ENCODE data around the gene NIP7. TPM values are rescaled to one million over a fixed set of nuclear protein-coding genes. Genes with fewer than 3 reads are reported as not detected.

The NIP7 gene
- total RNA-seq, 1 donor: 27.9 TPM

DNA sequence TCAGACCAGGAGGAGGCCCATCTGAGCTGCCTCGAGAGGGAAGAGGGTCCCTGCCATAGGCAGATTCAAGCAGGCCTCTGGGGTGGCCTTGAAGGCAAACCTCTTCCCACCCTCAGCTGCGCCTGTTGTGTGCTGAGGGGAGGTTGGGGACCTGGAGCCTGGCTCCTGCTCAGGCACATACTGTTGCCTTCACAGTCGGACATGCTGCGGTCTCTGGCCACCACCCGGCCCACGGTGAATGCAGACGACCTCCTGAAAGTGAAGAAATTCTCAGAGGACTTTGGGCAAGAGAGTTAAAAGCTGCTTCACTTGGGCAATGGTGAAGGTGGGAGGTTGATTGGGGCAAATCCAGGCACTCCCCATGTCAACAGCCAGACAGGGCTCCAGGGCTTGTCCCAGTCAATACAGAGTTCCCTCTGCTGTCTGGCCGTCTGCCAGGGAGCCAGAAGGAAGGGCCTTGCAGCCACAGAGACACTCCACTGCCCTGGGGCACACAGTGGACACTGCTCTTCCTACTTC is 15.5 kb upstream of the NIP7 start:
- H3K4me3 ChIP-seq (ENCODE audit: low read depth, low read length): no peak overlapping the region
- TF ChIP-seq, protein P1, sequence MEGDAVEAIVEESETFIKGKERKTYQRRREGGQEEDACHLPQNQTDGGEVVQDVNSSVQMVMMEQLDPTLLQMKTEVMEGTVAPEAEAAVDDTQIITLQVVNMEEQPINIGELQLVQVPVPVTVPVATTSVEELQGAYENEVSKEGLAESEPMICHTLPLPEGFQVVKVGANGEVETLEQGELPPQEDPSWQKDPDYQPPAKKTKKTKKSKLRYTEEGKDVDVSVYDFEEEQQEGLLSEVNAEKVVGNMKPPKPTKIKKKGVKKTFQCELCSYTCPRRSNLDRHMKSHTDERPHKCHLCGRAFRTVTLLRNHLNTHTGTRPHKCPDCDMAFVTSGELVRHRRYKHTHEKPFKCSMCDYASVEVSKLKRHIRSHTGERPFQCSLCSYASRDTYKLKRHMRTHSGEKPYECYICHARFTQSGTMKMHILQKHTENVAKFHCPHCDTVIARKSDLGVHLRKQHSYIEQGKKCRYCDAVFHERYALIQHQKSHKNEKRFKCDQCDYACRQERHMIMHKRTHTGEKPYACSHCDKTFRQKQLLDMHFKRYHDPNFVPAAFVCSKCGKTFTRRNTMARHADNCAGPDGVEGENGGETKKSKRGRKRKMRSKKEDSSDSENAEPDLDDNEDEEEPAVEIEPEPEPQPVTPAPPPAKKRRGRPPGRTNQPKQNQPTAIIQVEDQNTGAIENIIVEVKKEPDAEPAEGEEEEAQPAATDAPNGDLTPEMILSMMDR (IDR thresholded peaks at IDR 0.05; ENCODE audit: insufficient read depth, low read length): no peak
- DNase-seq (ENCODE audit: low read depth): no peak

DNA sequence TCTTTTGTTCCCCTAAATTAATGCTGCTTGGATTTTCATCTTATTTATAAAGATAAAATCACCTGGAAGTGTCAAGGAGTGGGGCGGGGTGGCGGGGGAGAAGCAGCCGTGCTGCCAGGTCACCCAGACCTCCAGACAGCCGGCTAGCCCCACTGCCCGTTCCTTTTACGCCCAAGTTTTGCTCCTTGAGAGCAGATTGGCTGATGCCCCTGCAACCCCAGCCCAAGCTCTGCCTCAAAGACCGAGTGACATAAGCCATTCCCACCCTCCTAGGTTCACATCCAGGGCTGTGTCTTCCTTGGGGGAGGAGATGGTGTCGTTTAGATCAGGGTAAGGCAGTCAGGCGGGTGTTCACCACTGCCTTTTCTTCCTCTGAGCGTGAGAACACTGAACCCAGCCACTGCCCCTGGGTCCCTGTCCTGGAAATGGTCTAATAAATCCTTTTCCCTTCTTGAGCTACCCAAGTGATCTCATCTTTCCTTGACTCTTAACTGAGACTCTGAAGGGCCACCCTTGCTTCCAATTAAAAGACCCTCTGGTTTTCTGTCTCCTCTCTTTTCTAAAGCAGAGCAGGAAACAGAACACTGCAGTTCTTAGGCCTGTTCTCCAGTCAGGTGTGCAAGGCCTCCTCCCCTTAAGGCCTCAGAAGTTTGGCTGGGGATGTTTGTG is 14.9 kb upstream of the NIP7 start:
- TF ChIP-seq, protein P1 (IDR thresholded peaks at IDR 0.05; ENCODE audit: insufficient read depth, low read length): no peak
- DNase-seq (ENCODE audit: low read depth): no peak
- H3K4me3 ChIP-seq (ENCODE audit: low read depth, low read length): no peak overlapping the region

DNA sequence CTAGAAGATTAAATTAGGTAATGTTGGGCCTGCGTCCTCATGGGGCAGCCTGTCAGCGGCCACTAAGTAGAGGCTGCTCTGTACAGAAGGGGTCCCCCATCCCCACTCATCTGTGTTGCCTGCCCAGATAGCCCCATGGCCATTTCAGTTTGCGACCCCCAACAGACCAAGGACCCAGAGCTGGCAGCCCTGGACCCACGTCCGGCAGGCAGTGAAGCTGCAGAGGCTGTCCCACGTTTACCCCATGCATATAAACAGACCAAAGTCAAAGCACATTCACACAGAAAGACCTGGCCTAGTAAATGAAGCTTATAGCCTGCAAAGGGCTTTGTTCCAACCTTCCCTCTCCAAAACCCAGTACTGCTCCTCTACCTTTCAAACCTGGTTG is 13.8 kb upstream of the NIP7 start:
- TF ChIP-seq, protein P1 (IDR thresholded peaks at IDR 0.05; ENCODE audit: insufficient read depth, low read length): no peak
- no peak overlapping the region for H3K4me3 ChIP-seq (ENCODE audit: low read depth, low read length)
- no peak for DNase-seq (ENCODE audit: low read depth)

DNA sequence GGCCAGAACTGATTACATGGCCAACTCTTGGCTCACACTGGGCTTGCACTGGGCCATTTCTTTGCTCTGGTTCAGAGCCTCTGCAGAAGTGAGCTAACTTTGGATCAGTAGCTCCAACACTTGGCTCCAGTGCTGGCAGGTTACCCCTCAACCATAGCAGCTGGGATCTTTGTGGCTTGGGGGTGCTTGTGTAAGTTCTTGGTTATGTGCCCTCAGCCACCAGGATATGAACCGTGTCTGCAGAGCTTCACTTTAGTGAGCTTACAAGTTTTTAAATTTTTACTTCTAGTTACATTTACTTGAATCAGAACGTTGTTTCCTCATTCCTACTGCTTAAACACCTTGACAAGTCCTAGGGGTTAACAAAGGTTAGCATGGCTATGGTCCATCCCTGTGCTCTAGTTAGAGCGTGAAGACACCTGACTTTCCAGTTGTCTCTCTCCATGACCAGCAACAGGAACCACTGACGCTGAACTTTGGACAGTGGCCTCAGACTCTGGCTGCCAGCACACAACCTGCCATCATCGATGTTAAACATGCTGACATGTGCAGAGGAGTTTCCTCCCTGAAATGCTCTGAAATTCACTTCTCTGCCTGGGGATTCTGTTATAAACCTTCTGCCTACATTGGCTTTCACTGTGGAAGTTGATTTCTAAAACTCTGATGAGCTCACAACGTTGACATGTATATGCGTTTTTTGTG is 13.2 kb upstream of the NIP7 start:
- DNase-seq (ENCODE audit: low read depth): no peak
- H3K4me3 ChIP-seq (ENCODE audit: low read depth, low read length): no peak overlapping the region
- TF ChIP-seq, protein P1 (IDR thresholded peaks at IDR 0.05; ENCODE audit: insufficient read depth, low read length): no peak

DNA sequence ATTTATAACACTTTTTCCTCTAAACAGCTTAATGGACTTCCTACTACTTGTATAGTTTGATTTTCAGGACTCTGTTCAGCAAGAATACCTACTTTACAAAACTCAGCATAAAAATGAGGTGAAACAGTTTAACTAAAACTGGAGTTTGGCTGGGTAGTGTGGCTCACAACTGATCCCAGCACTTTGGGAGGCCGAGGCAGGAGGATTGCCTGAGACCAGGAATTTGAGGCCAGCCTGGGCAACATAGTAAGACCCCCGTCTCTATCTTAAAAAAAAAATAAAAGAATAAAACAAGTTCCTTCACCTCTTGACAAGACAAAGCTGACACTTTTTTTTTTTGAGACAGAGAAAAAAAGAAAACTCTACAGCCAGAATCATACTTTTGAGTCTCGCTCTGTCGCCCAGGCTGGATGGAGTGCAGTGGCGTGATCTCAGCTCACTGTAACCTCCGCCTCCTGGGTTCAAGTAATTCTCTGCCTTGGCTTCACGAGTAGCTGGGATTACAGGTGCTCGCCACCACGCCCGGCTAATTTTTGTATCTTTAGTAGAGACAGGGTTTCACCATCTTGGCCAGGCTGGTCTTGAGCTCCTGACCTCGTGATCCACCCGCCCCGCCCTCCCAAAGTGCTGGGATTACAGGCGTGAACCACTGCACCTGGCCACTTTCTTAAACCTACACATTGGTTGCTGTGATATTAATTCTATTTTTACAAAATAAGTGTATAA is 11.8 kb upstream of the NIP7 start:
- TF ChIP-seq, protein P1 (IDR thresholded peaks at IDR 0.05; ENCODE audit: insufficient read depth, low read length): no peak
- no peak overlapping the region for H3K4me3 ChIP-seq (ENCODE audit: low read depth, low read length)
- no peak for DNase-seq (ENCODE audit: low read depth)

DNA sequence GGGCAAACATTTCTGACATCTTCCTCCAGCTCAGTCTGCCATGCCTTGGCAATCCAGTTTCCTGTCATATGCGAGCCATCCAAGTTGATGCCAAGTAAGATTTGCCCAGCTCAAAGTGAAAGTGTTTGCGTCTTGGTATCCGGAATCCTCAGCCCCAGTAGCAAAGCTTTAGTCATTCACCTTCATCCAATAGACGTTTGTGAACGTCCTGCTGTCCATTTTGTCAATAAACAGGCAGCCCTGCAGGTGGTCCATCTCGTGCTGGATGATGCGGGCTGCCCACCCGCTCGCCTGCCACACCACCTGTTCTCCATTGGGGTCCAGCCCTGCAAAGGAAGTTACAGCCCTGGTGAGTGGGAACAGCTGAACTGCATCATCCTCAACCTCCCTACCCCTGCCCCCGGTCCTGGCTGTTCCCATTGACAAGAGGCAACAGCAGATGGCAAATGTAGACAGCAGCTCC is 10.7 kb upstream of the NIP7 start:
- TF ChIP-seq, protein P1 (IDR thresholded peaks at IDR 0.05; ENCODE audit: insufficient read depth, low read length): no peak
- DNase-seq (ENCODE audit: low read depth): no peak

More for the DNA sequence above, 10.7 kb upstream of the NIP7 start:
- peak overlapping the region; percentile 80 for H3K4me3 ChIP-seq (ENCODE audit: low read depth, low read length)

Data from fibroblast of the aortic adventitia (primary cell).